LNCAP (cell line): Measurements from ENCODE around the gene FOXR2.

Experiments
- TF ChIP-seq, protein P1 (sequence below): fragments of 450-650 bp; IDR thresholded peaks from 2 replicates; pipeline ENCODE4 v1.5.1; 2017; ENCODE audit warnings: mild to moderate bottlenecking

The FOXR2 gene, protein sequence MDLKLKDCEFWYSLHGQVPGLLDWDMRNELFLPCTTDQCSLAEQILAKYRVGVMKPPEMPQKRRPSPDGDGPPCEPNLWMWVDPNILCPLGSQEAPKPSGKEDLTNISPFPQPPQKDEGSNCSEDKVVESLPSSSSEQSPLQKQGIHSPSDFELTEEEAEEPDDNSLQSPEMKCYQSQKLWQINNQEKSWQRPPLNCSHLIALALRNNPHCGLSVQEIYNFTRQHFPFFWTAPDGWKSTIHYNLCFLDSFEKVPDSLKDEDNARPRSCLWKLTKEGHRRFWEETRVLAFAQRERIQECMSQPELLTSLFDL

DNA sequence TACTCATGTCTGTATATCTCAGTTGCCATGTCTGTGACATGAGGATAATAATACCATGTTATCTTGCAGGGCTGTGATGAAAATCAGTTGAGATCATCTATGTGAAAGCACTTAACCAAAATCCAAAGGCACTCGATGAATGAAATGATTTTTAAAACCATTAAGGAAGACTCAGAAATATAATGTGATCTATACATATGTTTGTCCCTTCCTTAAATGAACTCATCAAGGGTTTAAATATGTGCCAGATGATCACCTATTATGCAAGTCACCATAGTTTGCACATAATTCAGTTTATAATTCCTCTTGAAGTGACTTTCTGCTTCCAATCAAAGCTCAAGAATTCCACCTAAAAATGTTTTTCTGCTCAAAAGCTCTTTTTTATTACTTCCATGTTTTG, at the start of gene FOXR2:
Gene FOXR2 (plus strand): TSS at position 301 of the 400 bp plus-strand sequence. CDS start 312 bp downstream, outside the sequence.
- TF ChIP-seq, protein P1, sequence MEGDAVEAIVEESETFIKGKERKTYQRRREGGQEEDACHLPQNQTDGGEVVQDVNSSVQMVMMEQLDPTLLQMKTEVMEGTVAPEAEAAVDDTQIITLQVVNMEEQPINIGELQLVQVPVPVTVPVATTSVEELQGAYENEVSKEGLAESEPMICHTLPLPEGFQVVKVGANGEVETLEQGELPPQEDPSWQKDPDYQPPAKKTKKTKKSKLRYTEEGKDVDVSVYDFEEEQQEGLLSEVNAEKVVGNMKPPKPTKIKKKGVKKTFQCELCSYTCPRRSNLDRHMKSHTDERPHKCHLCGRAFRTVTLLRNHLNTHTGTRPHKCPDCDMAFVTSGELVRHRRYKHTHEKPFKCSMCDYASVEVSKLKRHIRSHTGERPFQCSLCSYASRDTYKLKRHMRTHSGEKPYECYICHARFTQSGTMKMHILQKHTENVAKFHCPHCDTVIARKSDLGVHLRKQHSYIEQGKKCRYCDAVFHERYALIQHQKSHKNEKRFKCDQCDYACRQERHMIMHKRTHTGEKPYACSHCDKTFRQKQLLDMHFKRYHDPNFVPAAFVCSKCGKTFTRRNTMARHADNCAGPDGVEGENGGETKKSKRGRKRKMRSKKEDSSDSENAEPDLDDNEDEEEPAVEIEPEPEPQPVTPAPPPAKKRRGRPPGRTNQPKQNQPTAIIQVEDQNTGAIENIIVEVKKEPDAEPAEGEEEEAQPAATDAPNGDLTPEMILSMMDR, result no peak

DNA sequence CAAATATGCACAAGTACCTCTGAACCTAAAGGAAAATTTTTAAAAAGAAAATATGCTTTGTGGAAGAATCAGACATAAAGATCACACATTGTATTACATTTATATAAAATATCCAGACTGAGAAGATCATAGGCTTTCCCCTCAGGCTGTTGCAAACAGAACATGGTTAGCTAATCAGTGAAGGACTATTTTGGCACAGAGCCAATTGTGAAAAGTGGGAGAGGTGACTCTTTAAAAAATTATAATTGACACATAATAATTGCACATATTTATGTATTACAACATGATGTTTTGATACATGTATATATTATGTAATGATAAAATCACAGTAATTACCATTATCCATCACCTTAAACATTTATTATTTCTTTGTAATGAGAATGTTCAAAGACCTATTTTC, 44.1 kb upstream of the FOXR2 start:
- TF ChIP-seq, protein P1, result no peak

DNA sequence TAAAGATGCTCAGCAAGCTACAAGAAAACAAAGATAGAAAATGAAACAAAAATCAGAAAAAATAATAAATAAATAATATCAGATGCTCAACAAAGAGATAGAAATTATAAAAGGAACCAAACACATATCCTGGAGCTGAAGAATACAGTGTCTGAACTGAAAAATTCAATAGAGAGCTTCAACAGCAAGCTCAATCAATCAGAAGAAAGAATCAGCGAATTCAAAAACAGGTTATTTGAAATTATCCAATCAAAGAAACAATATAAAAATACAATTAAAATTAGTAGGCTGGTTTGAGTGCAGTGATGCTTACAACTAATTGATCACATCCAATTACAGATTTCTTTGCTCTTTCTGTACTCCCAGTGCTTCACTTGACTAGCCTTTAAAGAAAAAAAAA, 40.8 kb upstream of the FOXR2 start:
- TF ChIP-seq, protein P1, result no peak

DNA sequence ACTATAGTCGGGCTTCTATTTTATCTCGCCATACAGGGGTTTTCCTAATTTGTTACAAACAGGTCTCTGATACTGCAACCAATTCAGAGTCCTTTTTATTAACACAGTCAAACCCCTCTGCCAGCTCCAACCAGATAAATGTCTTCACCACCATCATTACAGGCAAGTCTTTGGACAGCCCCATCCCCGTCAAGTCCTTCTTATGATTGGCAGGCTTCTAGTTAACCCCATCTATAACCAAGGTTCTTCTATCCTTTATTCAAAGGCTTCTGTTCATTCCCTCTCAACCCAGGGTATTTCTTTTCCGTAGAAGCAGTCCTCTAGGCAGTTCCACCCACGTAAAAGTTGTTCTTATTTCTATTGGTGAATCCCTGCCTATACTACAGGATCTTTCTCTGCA, 29.9 kb upstream of the FOXR2 start:
- TF ChIP-seq, protein P1, result no peak

DNA sequence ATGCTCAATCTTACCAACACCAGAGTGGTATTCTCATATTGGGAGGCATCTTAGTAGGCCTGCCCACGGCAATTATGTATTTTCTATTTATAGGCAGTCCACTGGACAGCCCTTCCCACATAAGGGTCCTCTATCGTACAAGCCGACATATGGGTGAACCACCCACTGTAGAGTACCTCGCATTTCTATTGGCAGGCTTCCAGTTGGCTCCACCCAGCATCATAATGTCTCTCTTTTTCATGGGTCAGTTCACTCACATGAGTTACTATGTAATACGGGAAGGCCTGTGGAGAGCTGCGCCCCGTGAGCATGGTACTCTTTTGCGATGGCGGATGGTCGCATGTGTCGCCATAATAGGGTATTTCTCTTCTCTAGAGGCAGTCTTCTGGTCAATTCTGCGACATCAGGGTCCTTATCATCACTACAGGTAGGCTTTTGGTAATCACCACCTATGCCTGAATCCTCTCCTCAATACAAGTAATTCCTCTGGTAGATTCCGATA, 29.4 kb upstream of the FOXR2 start:
- TF ChIP-seq, protein P1, result no peak

DNA sequence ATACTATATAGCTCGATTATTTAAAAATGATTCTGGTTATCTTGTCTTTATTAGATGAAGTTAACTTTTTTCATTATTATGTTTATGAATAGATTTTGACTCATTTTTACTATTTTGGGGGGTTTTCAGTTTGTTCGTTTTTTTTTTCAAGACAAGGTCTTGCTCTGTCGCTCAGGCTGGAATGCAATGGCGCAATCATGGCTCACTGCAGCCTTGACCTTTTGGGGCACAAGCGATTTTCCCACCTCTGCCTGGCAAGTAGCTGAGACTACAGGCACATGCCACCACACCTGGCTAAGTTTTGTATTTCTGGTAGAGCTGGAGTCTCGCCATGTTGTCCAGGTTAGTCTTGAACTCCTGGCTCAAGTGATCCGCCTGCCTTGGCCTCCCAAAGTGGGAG, 24.9 kb upstream of the FOXR2 start:
- TF ChIP-seq, protein P1, result no peak

DNA sequence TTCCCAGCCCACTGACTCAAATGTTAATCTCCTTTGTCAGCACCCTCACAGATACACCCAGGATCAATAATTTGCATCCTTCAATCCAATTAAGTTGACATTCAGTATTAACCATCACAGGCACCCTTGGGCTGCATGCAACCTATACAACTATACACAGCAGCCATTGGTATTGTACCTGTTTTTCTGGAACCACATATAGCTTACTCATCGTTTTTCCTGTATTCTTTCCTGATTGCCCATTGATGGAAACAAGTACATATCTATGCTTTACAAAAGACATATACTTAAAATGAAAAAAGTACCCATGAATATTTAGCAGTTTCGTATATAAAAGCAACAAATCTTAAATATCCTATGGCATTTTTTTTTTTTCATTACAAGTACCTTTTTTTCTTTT, 3.7 kb upstream of the FOXR2 start:
- TF ChIP-seq, protein P1, result no peak
